Adipose tissue (tissue), 3 donors: ENCODE measurements around the gene ADARB2. TPM values are rescaled to one million over a fixed set of nuclear protein-coding genes. Genes with fewer than 3 reads are reported as not detected.
"Not testable (repeated sequence)": the region's sequence is repeated elsewhere in the genome, so short reads cannot be mapped to it uniquely, and the experiment has no call there.

Experiments used
- H3K27ac ChIP-seq: one replicate; pipeline ENCODE4 v1.5.1; 2013; ENCODE audit warnings: low read depth, low read length
- WGBS, 3 donors: extraction: QIAGEN DNeasy Blood & Tissue Kit; methylation state at CpG; one replicate each; pipeline ENCODE4 v1.1.7; 2013; 5-methylcytosine and 5-hydroxymethylcytosine counted together
- polyA plus RNA-seq, 3 donors: library from polyadenylated mRNA; stranded (reverse); fragments of 200-250 nt; gene quantifications; one replicate each; pipeline ENCODE4 v1.2.3, GENCODE V29; 2013
- donor health status: healthy with polysubstance abuse.
- donor health status: Bipolar disorder and iron deficiency.
- donor health status: healthy.

The ADARB2 gene
- polyA plus RNA-seq, 3 donors = 0.31 to 1.9 (median 0.56) TPM

- 66 to 84% (median 66%) methylated on average over 79 to 101 of the region's 101 CpGs for WGBS, 3 donors
- H3K27ac ChIP-seq = no peak overlapping the region
Measured at GRCh38 chr10:1362589-1363445, 374.5 kb downstream of the ADARB2 start.

GRCh38 chr10:1361411-1362105, 375.8 kb downstream of the ADARB2 start:
- WGBS, 3 donors = 73 to 80% (median 80%) methylated on average over 13 of the region's 13 CpGs
- no peak overlapping the region for H3K27ac ChIP-seq

GRCh38 chr10:1360558-1361164, 376.7 kb downstream of the ADARB2 start:
- 23 to 45% (median 41%) methylated on average over 20 of the region's 20 CpGs for WGBS, 3 donors
- no peak overlapping the region for H3K27ac ChIP-seq

- H3K27ac ChIP-seq = no peak overlapping the region
- WGBS, 3 donors = 52 to 61% (median 58%) methylated on average over 19 of the region's 19 CpGs
Measured at GRCh38 chr10:1360011-1360557, 377.2 kb downstream of the ADARB2 start.

GRCh38 chr10:1359626-1359955, 377.7 kb downstream of the ADARB2 start:
- H3K27ac ChIP-seq = no peak overlapping the region
- 75 to 86% (median 83%) methylated on average over 12 of the region's 12 CpGs for WGBS, 3 donors

- H3K27ac ChIP-seq = no peak overlapping the region
- 54 to 72% (median 55%) methylated on average over 9 of the region's 9 CpGs for WGBS, 3 donors
Measured at GRCh38 chr10:1358860-1359625, 378.3 kb downstream of the ADARB2 start.

GRCh38 chr10:1358147-1358546, 379.2 kb downstream of the ADARB2 start:
- H3K27ac ChIP-seq = no peak overlapping the region
- 86 to 95% (median 93%) methylated on average over 5 of the region's 5 CpGs for WGBS, 3 donors

GRCh38 chr10:1356349-1356748, 381.0 kb downstream of the ADARB2 start:
- H3K27ac ChIP-seq = no peak overlapping the region
- 53 to 80% (median 78%) methylated on average over 4 of the region's 4 CpGs for WGBS, 3 donors

- no peak overlapping the region for H3K27ac ChIP-seq
- WGBS, 3 donors = 54 to 73% (median 71%) methylated on average over 10 of the region's 10 CpGs
Measured at GRCh38 chr10:1354809-1355710, 382.3 kb downstream of the ADARB2 start.

- WGBS, 3 donors = 73 to 84% (median 81%) methylated on average over 7 of the region's 7 CpGs
Measured at GRCh38 chr10:1352296-1352695, 385.0 kb downstream of the ADARB2 start.

GRCh38 chr10:1348773-1349050, 388.6 kb downstream of the ADARB2 start:
- WGBS, 3 donors = 74 to 94% (median 82%) methylated on average over 5 of the region's 5 CpGs
- no peak overlapping the region for H3K27ac ChIP-seq

More at GRCh38 chr10:1352296-1352695, 385.0 kb downstream of the ADARB2 start:
- H3K27ac ChIP-seq = not testable (repeated sequence)

GRCh38 chr10:1347962-1348772, 389.2 kb downstream of the ADARB2 start:
- 53 to 56% (median 54%) methylated on average over 16 to 17 of the region's 17 CpGs for WGBS, 3 donors
- H3K27ac ChIP-seq = no peak overlapping the region

GRCh38 chr10:1347525-1347924, 389.8 kb downstream of the ADARB2 start:
- WGBS, 3 donors = 91 to 95% (median 92%) methylated on average over 15 of the region's 15 CpGs
- no peak overlapping the region for H3K27ac ChIP-seq

- no peak overlapping the region for H3K27ac ChIP-seq
- WGBS, 3 donors = 86 to 94% (median 89%) methylated on average over 8 of the region's 8 CpGs
Measured at GRCh38 chr10:1346201-1346600, 391.1 kb downstream of the ADARB2 start.

- no peak overlapping the region for H3K27ac ChIP-seq
- WGBS, 3 donors = 49 to 67% (median 63%) methylated on average over 4 of the region's 4 CpGs
Measured at GRCh38 chr10:1345368-1345767, 392.0 kb downstream of the ADARB2 start.

- WGBS, 3 donors = 79 to 87% (median 85%) methylated on average over 17 of the region's 17 CpGs
- no peak overlapping the region for H3K27ac ChIP-seq
Measured at GRCh38 chr10:1344846-1345245, 392.5 kb downstream of the ADARB2 start.

GRCh38 chr10:1344408-1344807, 392.9 kb downstream of the ADARB2 start:
- WGBS, 3 donors = 87 to 93% (median 88%) methylated on average over 13 of the region's 13 CpGs
- H3K27ac ChIP-seq = no peak overlapping the region
